Smooth muscle cell (in vitro differentiated cells): ENCODE measurements around the gene MRPL24. TPM values are rescaled to one million over a fixed set of nuclear protein-coding genes. Genes with fewer than 3 reads are reported as not detected.
A peak's percentile ranks its signal among the peaks of the same experiment; 100 is the strongest.

Experiments used
- DNase-seq: peaks from one replicate; lab custom pipeline; 2025; ENCODE audit not compliant: unreplicated experiment; lab: John Stamatoyannopoulos, UW
- H2AFZ ChIP-seq: fragments of 200-600 bp; sonication (generic); 2 replicates; pipeline ENCODE4 v1.6.0; 2016; ENCODE audit warnings: antibody characterized with exemption, low read depth, mild to moderate bottlenecking
- H3F3A ChIP-seq: fragments of 200-600 bp; sonication (generic); 2 replicates; pipeline ENCODE4 v1.6.0; 2017; ENCODE audit warnings: antibody characterized with exemption, low read depth
- H3K27ac ChIP-seq: fragments of 200-600 bp; sonication (generic); 2 replicates; pipeline ENCODE4 v1.5.1; 2016; ENCODE audit warnings: low read depth, mild to moderate bottlenecking
- H3K27me3 ChIP-seq: fragments of 200-600 bp; sonication (generic); 2 replicates; pipeline ENCODE4 v1.6.1; 2016; ENCODE audit warnings: low read depth, mild to moderate bottlenecking
- H3K36me3 ChIP-seq: fragments of 200-600 bp; sonication (generic); 2 replicates; pipeline ENCODE4 v1.5.1; 2016; ENCODE audit warnings: low read depth
- H3K4me1 ChIP-seq: fragments of 200-600 bp; sonication (generic); 2 replicates; pipeline ENCODE4 v1.5.1; 2016; ENCODE audit warnings: low read depth
- H3K4me2 ChIP-seq: fragments of 200-600 bp; sonication (generic); 2 replicates; pipeline ENCODE4 v1.6.0; 2016; ENCODE audit warnings: mild to moderate bottlenecking
- H3K4me3 ChIP-seq: fragments of 200-600 bp; sonication (generic); 2 replicates; pipeline ENCODE4 v1.5.1; 2016; ENCODE audit warnings: mild to moderate bottlenecking
- H3K79me2 ChIP-seq: fragments of 200-600 bp; sonication (generic); 2 replicates; pipeline ENCODE4 v1.6.0; 2016; ENCODE audit warnings: low read depth, mild to moderate bottlenecking
- H3K9ac ChIP-seq: fragments of 200-600 bp; sonication (generic); 2 replicates; pipeline ENCODE4 v1.6.0; 2016; ENCODE audit warnings: low read depth
- H3K9me3 ChIP-seq: fragments of 200-600 bp; sonication (generic); replicated peaks from 2 replicates; pipeline ENCODE4 v1.5.1; 2016; ENCODE audit warnings: low read depth
- H4K20me1 ChIP-seq: fragments of 200-600 bp; sonication (generic); 2 replicates; pipeline ENCODE4 v1.6.0; 2016; ENCODE audit warnings: low read depth
- WGBS: methylation state at CpG from one replicate; pipeline ENCODE4 v1.1.7; 2016; ENCODE audit warnings: low lambda C conversion rate; 5-methylcytosine and 5-hydroxymethylcytosine counted together
- polyA plus RNA-seq: library from polyadenylated mRNA; unstranded; fragments of >200 nt; fragmentation: Nextera tagmentation; extraction: Ambion mirVana; gene quantifications from 2 replicates; pipeline ENCODE4 v1.2.1, GENCODE V29; 2016
- total RNA-seq: library from RNA; depleted of rRNA; stranded (reverse); fragments of >200 nt; gene quantifications from 2 replicates; pipeline ENCODE4 v1.2.3, GENCODE V29; 2014
- TF ChIP-seq, protein P1 (sequence below): fragments of 200-600 bp; sonication (generic); IDR thresholded peaks from 2 replicates; pipeline ENCODE4 v1.5.1; 2017; ENCODE audit warnings: borderline replicate concordance, mild to moderate bottlenecking, antibody characterized with exemption; ENCODE audit not compliant: insufficient read depth, poor library complexity, severe bottlenecking

The MRPL24 gene
- total and polyA plus RNA-seq, 2 experiments from 2014 or later: 16.5 to 68.6 TPM

DNA sequence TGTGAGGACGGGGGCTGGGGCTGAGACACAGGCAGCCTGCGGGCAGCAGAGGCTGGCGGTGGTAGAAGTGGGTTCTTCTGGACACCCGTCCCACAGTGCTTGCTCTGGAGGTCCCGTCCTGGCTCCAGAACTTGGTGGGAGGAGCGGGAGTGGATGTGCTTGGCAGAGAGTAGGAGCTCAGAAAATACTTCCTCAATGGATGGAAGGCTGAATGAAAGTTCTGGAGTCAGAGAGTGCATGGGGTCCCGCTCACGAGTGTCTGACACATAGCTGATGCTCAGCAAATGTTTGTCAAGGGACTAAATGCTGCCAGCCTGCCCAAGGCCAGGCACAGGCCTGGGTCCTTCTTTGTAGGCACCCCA, 50.2 kb downstream of the MRPL24 start:
- no peak overlapping the region for H3K27ac ChIP-seq
- no peaks in the 10 kb centered on the region for H3K27me3 ChIP-seq
- no peak for DNase-seq
- no peaks in the 10 kb centered on the region for H3K9me3 ChIP-seq
- TF ChIP-seq, protein P1, sequence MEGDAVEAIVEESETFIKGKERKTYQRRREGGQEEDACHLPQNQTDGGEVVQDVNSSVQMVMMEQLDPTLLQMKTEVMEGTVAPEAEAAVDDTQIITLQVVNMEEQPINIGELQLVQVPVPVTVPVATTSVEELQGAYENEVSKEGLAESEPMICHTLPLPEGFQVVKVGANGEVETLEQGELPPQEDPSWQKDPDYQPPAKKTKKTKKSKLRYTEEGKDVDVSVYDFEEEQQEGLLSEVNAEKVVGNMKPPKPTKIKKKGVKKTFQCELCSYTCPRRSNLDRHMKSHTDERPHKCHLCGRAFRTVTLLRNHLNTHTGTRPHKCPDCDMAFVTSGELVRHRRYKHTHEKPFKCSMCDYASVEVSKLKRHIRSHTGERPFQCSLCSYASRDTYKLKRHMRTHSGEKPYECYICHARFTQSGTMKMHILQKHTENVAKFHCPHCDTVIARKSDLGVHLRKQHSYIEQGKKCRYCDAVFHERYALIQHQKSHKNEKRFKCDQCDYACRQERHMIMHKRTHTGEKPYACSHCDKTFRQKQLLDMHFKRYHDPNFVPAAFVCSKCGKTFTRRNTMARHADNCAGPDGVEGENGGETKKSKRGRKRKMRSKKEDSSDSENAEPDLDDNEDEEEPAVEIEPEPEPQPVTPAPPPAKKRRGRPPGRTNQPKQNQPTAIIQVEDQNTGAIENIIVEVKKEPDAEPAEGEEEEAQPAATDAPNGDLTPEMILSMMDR: no peak
- peaks cover 10% of the 10 kb centered on the region for H3F3A ChIP-seq
- no peak overlapping the region for H2AFZ ChIP-seq
- no peak overlapping the region for H3K4me3 ChIP-seq
- peaks cover 46% of the 10 kb centered on the region for H3K4me1 ChIP-seq
- WGBS: 91% methylated on average over 8 of the region's 8 CpGs
- H4K20me1 ChIP-seq: no peaks in the 10 kb centered on the region
- no peak overlapping the region for H3K4me2 ChIP-seq
- H3K36me3 ChIP-seq: no peaks in the 10 kb centered on the region
- H3K79me2 ChIP-seq: no peaks in the 10 kb centered on the region
- H3K9ac ChIP-seq: no peak overlapping the region

DNA sequence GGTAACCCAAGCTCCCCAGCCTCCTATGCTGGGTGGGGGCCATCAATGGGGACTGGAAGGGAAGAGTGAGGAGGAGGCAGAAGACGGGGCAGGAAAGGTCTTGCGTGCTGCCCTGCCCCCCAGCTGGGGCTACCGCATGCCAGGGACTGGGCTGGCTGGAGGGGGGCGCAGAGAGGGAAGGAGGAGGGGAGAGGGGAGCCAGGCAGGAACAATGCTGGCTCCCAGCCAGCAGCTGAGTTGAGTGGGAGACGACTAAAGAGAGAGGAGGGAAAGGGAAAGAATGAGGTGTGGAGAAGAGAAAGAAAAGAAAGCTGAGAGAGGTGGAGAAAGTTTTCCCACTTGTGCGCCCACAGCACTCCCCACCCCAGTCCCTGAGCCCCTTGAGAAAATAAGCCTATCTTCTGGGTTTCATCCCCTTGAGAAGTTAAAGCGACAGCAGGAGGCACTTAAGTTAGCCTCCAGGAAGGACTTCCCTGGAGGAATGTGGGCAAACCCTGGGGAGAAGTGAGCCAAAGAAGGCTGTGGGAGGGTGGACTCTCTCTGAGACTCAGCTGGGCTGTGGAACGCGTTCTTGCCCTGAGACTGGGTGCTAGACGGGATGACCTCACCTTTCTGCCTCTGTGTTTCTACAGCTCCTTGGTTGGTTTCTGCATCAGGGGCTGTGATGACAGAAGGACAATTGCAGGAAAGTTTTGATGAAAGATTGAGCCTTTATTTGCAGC, 50.8 kb downstream of the MRPL24 start:
- H3K4me3 ChIP-seq: peak overlapping the region; percentile 43
- no peak for DNase-seq
- H3K9ac ChIP-seq: no peak overlapping the region
- peaks cover 46% of the 10 kb centered on the region for H3K4me1 ChIP-seq
- H2AFZ ChIP-seq: peak overlapping the region; percentile 90
- peaks cover 10% of the 10 kb centered on the region for H3F3A ChIP-seq
- peak overlapping the region; percentile 85 for H3K4me2 ChIP-seq
- no peaks in the 10 kb centered on the region for H3K9me3 ChIP-seq
- H4K20me1 ChIP-seq: no peaks in the 10 kb centered on the region
- H3K36me3 ChIP-seq: no peaks in the 10 kb centered on the region
- no peaks in the 10 kb centered on the region for H3K27me3 ChIP-seq
- H3K27ac ChIP-seq: no peak overlapping the region
- H3K79me2 ChIP-seq: no peaks in the 10 kb centered on the region
- TF ChIP-seq, protein P1: no peak
- 33% methylated on average over 9 of the region's 10 CpGs for WGBS

DNA sequence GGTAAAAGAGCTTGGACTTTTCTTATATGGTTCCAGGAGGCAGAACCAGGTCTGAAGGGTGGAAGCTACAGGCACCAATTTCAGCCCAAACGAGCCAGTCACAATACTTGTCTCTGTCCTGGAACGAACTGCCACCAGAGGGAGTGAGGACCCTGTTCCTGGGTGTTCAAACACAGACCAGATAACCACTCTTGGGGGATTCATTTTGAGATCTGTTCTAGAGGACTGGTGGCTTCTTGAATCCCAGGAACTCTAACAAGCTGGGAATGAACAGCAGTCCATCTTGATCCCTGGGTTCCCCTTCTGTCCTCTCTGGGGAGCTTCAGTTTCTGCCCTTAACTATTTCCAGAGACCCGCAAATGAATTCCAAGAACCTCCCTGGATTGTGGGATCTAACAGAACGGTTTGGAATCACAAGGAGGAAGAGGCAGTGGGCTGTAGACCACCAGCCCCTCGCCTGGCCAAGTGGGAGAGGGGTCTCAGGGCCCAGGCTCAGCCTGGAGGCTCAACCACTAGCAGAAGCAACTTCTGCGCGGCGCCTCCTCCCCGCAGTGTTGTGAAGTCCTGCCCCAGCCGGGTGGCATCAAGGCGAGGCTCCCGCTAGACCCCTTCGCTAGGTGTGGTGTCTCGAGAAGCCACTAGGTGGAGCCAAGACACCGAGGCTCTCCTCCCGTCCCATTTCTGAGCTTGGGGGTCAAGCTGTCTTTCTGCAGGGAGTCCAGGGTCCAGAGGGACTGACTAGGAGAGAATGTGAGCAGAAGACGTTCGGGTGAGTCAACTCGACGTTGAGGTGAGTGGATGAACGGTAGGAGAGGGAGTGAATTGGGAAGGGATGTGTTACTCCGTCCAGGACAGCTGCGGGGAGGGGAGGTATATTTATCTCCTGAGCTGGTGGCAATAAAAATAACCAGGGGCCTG, 51.6 kb downstream of the MRPL24 start:
- TF ChIP-seq, protein P1: peak; percentile 91

More for the DNA sequence above, 51.6 kb downstream of the MRPL24 start:
- H2AFZ ChIP-seq: peak overlapping the region; percentile 90
- no peaks in the 10 kb centered on the region for H4K20me1 ChIP-seq
- peaks cover 41% of the 10 kb centered on the region for H3K4me1 ChIP-seq
- peak overlapping the region; percentile 85 for H3K4me2 ChIP-seq
- no peaks in the 10 kb centered on the region for H3K79me2 ChIP-seq
- H3K9me3 ChIP-seq: no peaks in the 10 kb centered on the region
- no peak overlapping the region for H3K9ac ChIP-seq
- no peaks in the 10 kb centered on the region for H3K36me3 ChIP-seq
- DNase-seq: peak; percentile 63
- H3K4me3 ChIP-seq: peak overlapping the region; percentile 43
- WGBS: 3% methylated on average over 23 of the region's 23 CpGs
- H3K27me3 ChIP-seq: no peaks in the 10 kb centered on the region
- H3F3A ChIP-seq: peaks cover 5% of the 10 kb centered on the region
- H3K27ac ChIP-seq: no peak overlapping the region

Other genes with a start within 250 kb of the MRPL24 start
- 23.2 and 24.3 TPM in 2 replicates for gene MEF2D, start 240.3 kb downstream of the MRPL24 start, total RNA-seq
- gene MEF2D, start 240.3 kb downstream of the MRPL24 start, polyA plus RNA-seq: 40.5 and 45.6 TPM in 2 replicates
- 2.6 and 11.9 TPM in 2 replicates for gene IQGAP3, start 168.5 kb downstream of the MRPL24 start, total RNA-seq
- 2.9 and 3.6 TPM in 2 replicates for gene IQGAP3, start 168.5 kb downstream of the MRPL24 start, polyA plus RNA-seq
- gene TTC24, start 161.4 kb downstream of the MRPL24 start, total RNA-seq: not detected in 2 replicates
- not detected in 2 replicates for gene TTC24, start 161.4 kb downstream of the MRPL24 start, polyA plus RNA-seq
- 50.5 and 53.7 TPM in 2 replicates for gene NAXE, start 149.3 kb downstream of the MRPL24 start, total RNA-seq
- gene NAXE, start 149.3 kb downstream of the MRPL24 start, polyA plus RNA-seq: 72.5 and 85.5 TPM in 2 replicates
- gene GPATCH4, start 139.6 kb downstream of the MRPL24 start, total RNA-seq: 7.5 and 11.9 TPM in 2 replicates
- gene GPATCH4, start 139.6 kb downstream of the MRPL24 start, polyA plus RNA-seq: 19.9 and 31.3 TPM in 2 replicates
- gene HAPLN2, start 121.7 kb downstream of the MRPL24 start, total RNA-seq: not detected in 2 replicates
- gene HAPLN2, start 121.7 kb downstream of the MRPL24 start, polyA plus RNA-seq: 1.00 TPM in 1 of 2 replicates, not detected in the other
- not detected in 2 replicates for gene BCAN, start 99.0 kb downstream of the MRPL24 start, total RNA-seq
- gene BCAN, start 99.0 kb downstream of the MRPL24 start, polyA plus RNA-seq: 0.79 TPM in 1 of 2 replicates, not detected in the other
- 27.1 and 28.5 TPM in 2 replicates for gene NES, start 63.7 kb downstream of the MRPL24 start, total RNA-seq
- gene NES, start 63.7 kb downstream of the MRPL24 start, polyA plus RNA-seq: 11.3 and 23.3 TPM in 2 replicates
- gene CRABP2, start 35.5 kb downstream of the MRPL24 start, total RNA-seq: 69.4 and 86.6 TPM in 2 replicates
- 145 and 277 TPM in 2 replicates for gene CRABP2, start 35.5 kb downstream of the MRPL24 start, polyA plus RNA-seq
- 5.4 and 11.0 TPM in 2 replicates for gene METTL25B, start 12.6 kb downstream of the MRPL24 start, total RNA-seq
- gene METTL25B, start 12.6 kb downstream of the MRPL24 start, polyA plus RNA-seq: 17.5 and 21.7 TPM in 2 replicates
- gene ISG20L2, start 12.3 kb downstream of the MRPL24 start, total RNA-seq: 13.8 and 20.3 TPM in 2 replicates
- 17.4 and 19.2 TPM in 2 replicates for gene ISG20L2, start 12.3 kb downstream of the MRPL24 start, polyA plus RNA-seq
- gene HDGF, start 10.6 kb upstream of the MRPL24 start, total RNA-seq: 88.4 and 97.2 TPM in 2 replicates
- 109 and 134 TPM in 2 replicates for gene HDGF, start 10.6 kb upstream of the MRPL24 start, polyA plus RNA-seq
- 31.0 and 37.7 TPM in 2 replicates for gene PRCC, start 26.4 kb upstream of the MRPL24 start, total RNA-seq
- 68.1 and 68.7 TPM in 2 replicates for gene PRCC, start 26.4 kb upstream of the MRPL24 start, polyA plus RNA-seq
- gene SH2D2A, start 75.8 kb upstream of the MRPL24 start, total RNA-seq: 10.2 and 14.4 TPM in 2 replicates
- gene SH2D2A, start 75.8 kb upstream of the MRPL24 start, polyA plus RNA-seq: 36.9 and 38.2 TPM in 2 replicates
- 0.09 and 0.36 TPM in 2 replicates for gene INSRR, start 118.0 kb upstream of the MRPL24 start, total RNA-seq
- gene INSRR, start 118.0 kb upstream of the MRPL24 start, polyA plus RNA-seq: 0.45 and 0.67 TPM in 2 replicates
- 0.85 and 1.2 TPM in 2 replicates for gene NTRK1, start 119.8 kb upstream of the MRPL24 start, total RNA-seq
- gene NTRK1, start 119.8 kb upstream of the MRPL24 start, polyA plus RNA-seq: 3.6 and 5.3 TPM in 2 replicates
- 2.3 and 2.7 TPM in 2 replicates for gene PEAR1, start 152.6 kb upstream of the MRPL24 start, total RNA-seq
- 3.7 and 4.4 TPM in 2 replicates for gene PEAR1, start 152.6 kb upstream of the MRPL24 start, polyA plus RNA-seq
- not detected in 2 replicates for gene LRRC71, start 179.5 kb upstream of the MRPL24 start, total RNA-seq
- 0.33 TPM in 1 of 2 replicates, not detected in the other for gene LRRC71, start 179.5 kb upstream of the MRPL24 start, polyA plus RNA-seq